HEK293 (cell line): ENCODE data around the gene PRKCQ.

Experiments
- EGR2 ChIP-seq: fragments of 450-650 bp; formaldehyde crosslinking; IDR thresholded peaks from 2 replicates; pipeline ENCODE4 v1.5.1; 2016; ENCODE audit warnings: low read depth, missing biosample characterization, missing genetic modification characterization
- HOXC10 ChIP-seq: sonication (generic); formaldehyde crosslinking; IDR thresholded peaks from 2 replicates; pipeline ENCODE4 v1.8.1; 2023; ENCODE audit warnings: mild to moderate bottlenecking, missing genetic modification reagents
- PRDM4 ChIP-seq: fragments of 450-650 bp; formaldehyde crosslinking; IDR thresholded peaks from 2 replicates; pipeline ENCODE4 v1.5.1; 2017; ENCODE audit warnings: missing biosample characterization, missing genetic modification characterization
- SP2 ChIP-seq: fragments of 450-650 bp; formaldehyde crosslinking; IDR thresholded peaks from 2 replicates; pipeline ENCODE4 v1.5.1; 2016; ENCODE audit warnings: missing biosample characterization, missing genetic modification characterization
- SP3 ChIP-seq: fragments of 450-650 bp; formaldehyde crosslinking; IDR thresholded peaks from 2 replicates; pipeline ENCODE4 v1.5.1; 2016; ENCODE audit warnings: missing biosample characterization, missing genetic modification characterization
- ZBTB7A ChIP-seq: fragments of 450-650 bp; formaldehyde crosslinking; IDR thresholded peaks from 2 replicates; pipeline ENCODE4 v1.5.1; 2016; ENCODE audit warnings: low read depth, missing biosample characterization, missing genetic modification characterization
- ZBTB8A ChIP-seq: fragments of 450-650 bp; formaldehyde crosslinking; IDR thresholded peaks from 2 replicates; pipeline ENCODE4 v1.5.1; 2016; ENCODE audit warnings: missing biosample characterization, missing genetic modification characterization
- ZFHX2 ChIP-seq: fragments of 450-650 bp; formaldehyde crosslinking; conservative IDR thresholded peaks from 2 replicates; pipeline ENCODE4 v1.5.1; 2016; ENCODE audit warnings: missing biosample characterization, missing genetic modification characterization
- ZFP37 ChIP-seq: fragments of 450-650 bp; formaldehyde crosslinking; IDR thresholded peaks from 2 replicates; pipeline ENCODE4 v1.5.1; 2016; ENCODE audit warnings: missing biosample characterization, missing genetic modification characterization
- ZNF148 ChIP-seq: fragments of 450-650 bp; formaldehyde crosslinking; IDR thresholded peaks from 2 replicates; pipeline ENCODE4 v1.5.0; 2017; ENCODE audit warnings: missing biosample characterization, missing genetic modification characterization, borderline replicate concordance
- ZNF155 ChIP-seq: fragments of 450-650 bp; formaldehyde crosslinking; IDR thresholded peaks from 2 replicates; pipeline ENCODE4 v1.5.1; 2016; ENCODE audit warnings: missing biosample characterization, missing genetic modification characterization
- ZNF169 ChIP-seq: fragments of 450-650 bp; formaldehyde crosslinking; IDR thresholded peaks from 2 replicates; pipeline ENCODE4 v1.5.1; 2016; ENCODE audit warnings: missing biosample characterization, missing genetic modification characterization
- ZNF2 ChIP-seq: fragments of 450-650 bp; formaldehyde crosslinking; IDR thresholded peaks from 2 replicates; pipeline ENCODE4 v1.5.1; 2016; ENCODE audit warnings: missing biosample characterization, missing genetic modification characterization
- ZNF274 ChIP-seq, 2 experiments: fragments of 200-500 bp in 1 of 2; fragments of 450-650 bp in 1 of 2; sonication (Bioruptor generic) in 1 of 2; formaldehyde crosslinking in 1 of 2; IDR thresholded peaks; 2 replicates each; pipeline versions ENCODE4 v1.5.1 to v1.6.1; 2014 to 2016; ENCODE audit warnings: borderline replicate concordance in 1 of 2, inconsistent platforms in 1 of 2, low read length in 1 of 2, missing biosample characterization in 1 of 2, missing genetic modification characterization in 1 of 2
- ZNF311 ChIP-seq: fragments of 450-650 bp; formaldehyde crosslinking; IDR thresholded peaks from 2 replicates; pipeline ENCODE4 v1.5.1; 2017; ENCODE audit warnings: missing biosample characterization, missing genetic modification characterization, borderline replicate concordance
- ZNF398 ChIP-seq: fragments of 450-650 bp; formaldehyde crosslinking; IDR thresholded peaks from 2 replicates; pipeline ENCODE4 v1.5.1; 2017; ENCODE audit warnings: missing biosample characterization, missing genetic modification characterization
- ZNF514 ChIP-seq: fragments of 450-650 bp; formaldehyde crosslinking; IDR thresholded peaks from 2 replicates; pipeline ENCODE4 v1.5.1; 2016; ENCODE audit warnings: missing biosample characterization, missing genetic modification characterization
- ZNF549 ChIP-seq: fragments of 450-650 bp; IDR thresholded peaks from 2 replicates; pipeline ENCODE4 v1.5.1; 2018; ENCODE audit warnings: missing biosample characterization, missing genetic modification characterization, mild to moderate bottlenecking, inconsistent platforms, moderate library complexity
- ZNF768 ChIP-seq: fragments of 450-650 bp; formaldehyde crosslinking; IDR thresholded peaks from 2 replicates; pipeline ENCODE4 v1.5.1; 2018; ENCODE audit warnings: missing biosample characterization, mild to moderate bottlenecking, missing genetic modification characterization
- ZNF792 ChIP-seq: fragments of 450-650 bp; formaldehyde crosslinking; IDR thresholded peaks from 2 replicates; pipeline ENCODE4 v1.5.1; 2016; ENCODE audit warnings: missing biosample characterization, missing genetic modification characterization
- ZXDB ChIP-seq: fragments of 450-650 bp; formaldehyde crosslinking; IDR thresholded peaks from 2 replicates; pipeline ENCODE4 v1.5.1; 2016; ENCODE audit warnings: missing biosample characterization, missing genetic modification characterization
- TF ChIP-seq, protein P1 (sequence below): fragments of 450-650 bp; formaldehyde crosslinking; IDR thresholded peaks from 2 replicates; pipeline ENCODE4 v1.5.1; 2016; ENCODE audit warnings: missing biosample characterization, missing genetic modification characterization
- TF ChIP-seq, protein P2 (sequence below): fragments of 450-650 bp; formaldehyde crosslinking; IDR thresholded peaks from 2 replicates; pipeline ENCODE4 v1.5.1; 2016; ENCODE audit warnings: missing biosample characterization, missing genetic modification characterization

Gene PRKCQ

DNA sequence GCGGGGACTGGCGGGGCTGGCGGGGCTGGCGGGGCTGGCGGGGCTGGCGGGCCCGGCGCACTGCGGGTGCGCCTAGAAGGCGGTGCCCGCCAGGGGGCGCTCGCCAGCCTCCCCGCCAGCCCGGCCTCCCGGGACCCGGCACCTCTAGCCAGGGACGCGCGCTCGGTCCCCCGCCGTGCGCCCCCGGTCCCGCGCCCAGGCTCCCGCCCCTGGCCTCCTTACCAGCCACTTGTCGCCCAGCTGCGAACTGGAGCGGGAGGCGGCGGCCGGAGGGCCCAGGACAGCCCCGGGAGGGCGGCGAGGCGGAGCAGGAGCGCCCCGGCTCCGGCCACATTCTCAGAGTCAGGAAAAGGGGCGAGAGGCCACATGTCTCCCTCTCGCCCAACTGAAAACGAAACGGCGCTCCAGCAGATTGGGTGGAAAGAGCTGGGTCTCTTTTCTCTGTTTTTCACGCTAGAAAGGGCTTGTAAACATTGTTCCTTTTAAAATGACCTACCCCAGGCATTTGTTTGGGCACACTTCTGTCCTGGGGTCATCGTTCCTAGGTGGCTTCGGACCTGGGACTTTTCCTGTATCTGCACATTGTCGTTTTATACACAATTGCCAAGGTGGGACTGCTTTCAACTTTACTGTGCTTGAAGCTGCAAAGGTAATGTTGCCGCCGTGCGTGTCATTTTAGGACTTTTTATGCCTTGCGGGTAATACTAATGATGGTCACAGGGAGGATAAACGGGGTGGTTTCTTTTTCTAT is 378 bp upstream of the PRKCQ start (continued):
- TF ChIP-seq ZFHX2 (peak; percentile 43; the same call in 1 of the 2 replicates), ZNF398 (tag by site-specific recombination) (peak; percentile 35; the same call in 1 of the 2 replicates), ZNF792 (tag by site-specific recombination) (no peak), ZNF274 (IDR thresholded peaks at IDR 0.05; ENCODE audit: low read length) (no peak), ZNF274 (tag by site-specific recombination; IDR thresholded peaks at IDR 0.05; ENCODE audit: borderline replicate concordance) (no peak), SP2 (no peak; the same call in 1 of the 2 replicates), PRDM4 (tag by site-specific recombination) (no peak), ZFP37 (tag by site-specific recombination) (no peak), ZNF514 (tag by site-specific recombination) (no peak), ZNF155 (tag by site-specific recombination) (no peak), ZNF311 (tag by site-specific recombination) (no peak), SP3 (peak; percentile 47), ZNF2 (tag by site-specific recombination) (0 out of 2 replicates have a peak, but pooled peaks have one; percentile 14), ZNF549 (tag by site-specific recombination) (no peak), ZNF148 (no peak), ZNF768 (tag by site-specific recombination) (no peak), ZBTB8A (tag by site-specific recombination) (peak; percentile 88), HOXC10 (no peak), ZNF169 (no peak), EGR2 (tag by site-specific recombination) (no peak), ZBTB7A (tag by site-specific recombination) (no peak), ZXDB (peak; percentile 34; the same call in 1 of the 2 replicates)
- TF ChIP-seq, protein P1, sequence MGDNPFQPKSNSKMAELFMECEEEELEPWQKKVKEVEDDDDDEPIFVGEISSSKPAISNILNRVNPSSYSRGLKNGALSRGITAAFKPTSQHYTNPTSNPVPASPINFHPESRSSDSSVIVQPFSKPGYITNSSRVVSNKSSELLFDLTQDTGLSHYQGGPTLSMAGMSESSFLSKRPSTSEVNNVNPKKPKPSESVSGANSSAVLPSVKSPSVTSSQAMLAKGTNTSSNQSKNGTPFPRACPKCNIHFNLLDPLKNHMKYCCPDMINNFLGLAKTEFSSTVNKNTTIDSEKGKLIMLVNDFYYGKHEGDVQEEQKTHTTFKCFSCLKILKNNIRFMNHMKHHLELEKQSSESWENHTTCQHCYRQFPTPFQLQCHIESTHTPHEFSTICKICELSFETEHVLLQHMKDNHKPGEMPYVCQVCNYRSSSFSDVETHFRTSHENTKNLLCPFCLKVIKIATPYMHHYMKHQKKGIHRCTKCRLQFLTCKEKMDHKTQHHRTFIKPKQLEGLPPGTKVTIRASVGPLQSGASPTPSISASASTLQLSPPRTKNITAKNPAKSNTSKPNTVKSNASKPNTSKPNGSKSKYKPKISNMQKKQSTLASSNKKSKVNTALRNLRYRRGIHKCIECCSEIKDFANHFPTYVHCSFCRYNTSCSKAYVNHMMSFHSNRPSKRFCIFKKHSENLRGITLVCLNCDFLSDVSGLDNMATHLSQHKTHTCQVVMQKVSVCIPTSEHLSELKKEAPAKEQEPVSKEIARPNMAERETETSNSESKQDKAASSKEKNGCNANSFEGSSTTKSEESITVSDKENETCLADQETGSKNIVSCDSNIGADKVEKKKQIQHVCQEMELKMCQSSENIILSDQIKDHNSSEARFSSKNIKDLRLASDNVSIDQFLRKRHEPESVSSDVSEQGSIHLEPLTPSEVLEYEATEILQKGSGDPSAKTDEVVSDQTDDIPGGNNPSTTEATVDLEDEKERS (tag by site-specific recombination), result no peak
- TF ChIP-seq, protein P2, sequence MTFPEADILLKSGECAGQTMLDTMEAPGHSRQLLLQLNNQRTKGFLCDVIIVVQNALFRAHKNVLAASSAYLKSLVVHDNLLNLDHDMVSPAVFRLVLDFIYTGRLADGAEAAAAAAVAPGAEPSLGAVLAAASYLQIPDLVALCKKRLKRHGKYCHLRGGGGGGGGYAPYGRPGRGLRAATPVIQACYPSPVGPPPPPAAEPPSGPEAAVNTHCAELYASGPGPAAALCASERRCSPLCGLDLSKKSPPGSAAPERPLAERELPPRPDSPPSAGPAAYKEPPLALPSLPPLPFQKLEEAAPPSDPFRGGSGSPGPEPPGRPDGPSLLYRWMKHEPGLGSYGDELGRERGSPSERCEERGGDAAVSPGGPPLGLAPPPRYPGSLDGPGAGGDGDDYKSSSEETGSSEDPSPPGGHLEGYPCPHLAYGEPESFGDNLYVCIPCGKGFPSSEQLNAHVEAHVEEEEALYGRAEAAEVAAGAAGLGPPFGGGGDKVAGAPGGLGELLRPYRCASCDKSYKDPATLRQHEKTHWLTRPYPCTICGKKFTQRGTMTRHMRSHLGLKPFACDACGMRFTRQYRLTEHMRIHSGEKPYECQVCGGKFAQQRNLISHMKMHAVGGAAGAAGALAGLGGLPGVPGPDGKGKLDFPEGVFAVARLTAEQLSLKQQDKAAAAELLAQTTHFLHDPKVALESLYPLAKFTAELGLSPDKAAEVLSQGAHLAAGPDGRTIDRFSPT (tag by site-specific recombination), result no peak
